Measurements from ENCODE around the gene ARHGAP22.
"Not testable (repeated sequence)": the region's sequence is repeated elsewhere in the genome, so short reads cannot be mapped to it uniquely, and the experiment has no call there.

ARHGAP22 gene, protein sequence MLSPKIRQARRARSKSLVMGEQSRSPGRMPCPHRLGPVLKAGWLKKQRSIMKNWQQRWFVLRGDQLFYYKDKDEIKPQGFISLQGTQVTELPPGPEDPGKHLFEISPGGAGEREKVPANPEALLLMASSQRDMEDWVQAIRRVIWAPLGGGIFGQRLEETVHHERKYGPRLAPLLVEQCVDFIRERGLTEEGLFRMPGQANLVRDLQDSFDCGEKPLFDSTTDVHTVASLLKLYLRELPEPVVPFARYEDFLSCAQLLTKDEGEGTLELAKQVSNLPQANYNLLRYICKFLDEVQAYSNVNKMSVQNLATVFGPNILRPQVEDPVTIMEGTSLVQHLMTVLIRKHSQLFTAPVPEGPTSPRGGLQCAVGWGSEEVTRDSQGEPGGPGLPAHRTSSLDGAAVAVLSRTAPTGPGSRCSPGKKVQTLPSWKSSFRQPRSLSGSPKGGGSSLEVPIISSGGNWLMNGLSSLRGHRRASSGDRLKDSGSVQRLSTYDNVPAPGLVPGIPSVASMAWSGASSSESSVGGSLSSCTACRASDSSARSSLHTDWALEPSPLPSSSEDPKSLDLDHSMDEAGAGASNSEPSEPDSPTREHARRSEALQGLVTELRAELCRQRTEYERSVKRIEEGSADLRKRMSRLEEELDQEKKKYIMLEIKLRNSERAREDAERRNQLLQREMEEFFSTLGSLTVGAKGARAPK

DNA sequence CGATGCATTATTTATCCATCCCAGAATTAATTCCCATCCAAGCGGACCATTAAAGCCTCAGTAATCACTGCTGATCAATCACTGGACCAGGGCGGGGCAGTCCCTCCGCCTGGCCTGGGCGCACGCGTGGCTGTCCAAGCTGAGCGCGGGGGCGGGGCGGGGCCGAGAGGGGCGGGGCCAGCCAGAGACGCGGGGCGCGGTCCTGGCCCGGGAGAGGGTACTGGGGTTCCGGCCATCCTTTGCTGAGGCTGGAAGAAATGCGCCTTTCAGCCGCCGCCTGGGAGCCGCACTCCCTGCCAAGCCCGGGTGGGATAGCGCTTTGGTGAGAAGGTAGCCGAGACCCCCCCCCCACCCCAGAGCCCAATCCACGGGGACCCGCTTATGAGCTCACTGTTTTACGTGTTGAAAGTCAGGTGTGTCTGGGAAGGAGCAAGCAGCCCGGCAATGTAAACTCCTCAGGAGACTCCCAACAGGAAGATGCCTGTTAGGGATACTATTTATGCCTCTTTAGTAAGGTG lies at the start of gene ARHGAP22:
TSS of gene ARHGAP22 (minus strand) at position 83 of the 518 bp plus-strand sequence. CDS start 277 bp downstream, outside the sequence.
- no peak for DNase-seq

DNA sequence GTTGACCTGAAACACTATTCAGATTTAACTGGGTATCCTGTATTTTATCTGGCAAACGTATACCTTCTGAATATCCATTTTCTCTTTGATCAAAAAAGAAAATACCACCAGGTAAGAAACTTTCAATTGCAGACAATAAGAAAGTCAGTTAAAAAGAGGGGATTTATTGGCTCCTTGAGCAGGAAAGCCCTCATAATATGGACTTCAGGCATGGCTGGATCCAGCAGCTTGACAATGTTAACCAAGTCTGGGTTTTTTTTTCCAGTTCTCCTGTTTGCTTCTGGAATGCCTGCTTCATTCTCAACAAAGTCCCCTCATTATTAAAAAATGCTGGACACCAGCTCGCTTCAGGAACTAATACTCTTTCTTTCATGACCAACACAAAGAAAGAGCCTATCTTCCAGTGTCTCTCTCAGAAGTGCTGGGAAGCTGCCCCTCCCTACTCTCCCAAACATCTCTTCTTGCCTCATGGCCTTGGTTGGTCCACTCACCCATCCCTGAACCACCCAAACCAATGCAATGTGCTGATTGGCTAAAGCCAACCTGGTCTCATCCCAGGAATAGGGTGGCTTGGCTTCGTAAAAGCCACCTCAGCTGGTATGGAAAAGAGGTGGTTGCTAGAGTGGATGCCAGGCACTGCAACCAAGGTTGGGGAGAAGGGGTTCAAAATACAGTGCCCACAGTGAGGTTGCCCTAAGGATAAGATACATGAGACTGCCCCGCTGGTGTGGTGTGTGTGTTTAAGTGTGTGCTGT lies 49.2 kb upstream of the ARHGAP22 start:
- DNase-seq, result no peak

DNA sequence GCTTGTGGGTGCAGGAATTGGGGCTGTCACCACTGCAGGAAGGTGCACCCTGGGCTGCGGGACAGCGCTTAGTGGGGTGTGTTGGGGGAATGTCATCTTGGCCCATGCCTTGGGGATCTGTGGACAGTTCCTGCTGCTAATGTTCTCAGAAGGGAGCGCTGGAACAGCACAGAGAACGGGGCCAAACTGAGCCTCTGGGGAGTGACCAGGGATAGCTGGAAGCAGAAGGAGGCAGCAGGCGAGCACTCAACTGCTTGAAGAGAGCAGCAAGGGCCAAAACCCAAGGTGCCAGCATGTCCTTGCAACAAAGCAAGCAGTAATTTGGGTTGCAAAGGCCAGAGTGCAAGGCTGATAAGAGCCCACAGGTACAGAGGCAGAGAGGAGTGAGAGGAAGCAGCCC lies 48.5 kb upstream of the ARHGAP22 start:
- no peak for DNase-seq

DNA sequence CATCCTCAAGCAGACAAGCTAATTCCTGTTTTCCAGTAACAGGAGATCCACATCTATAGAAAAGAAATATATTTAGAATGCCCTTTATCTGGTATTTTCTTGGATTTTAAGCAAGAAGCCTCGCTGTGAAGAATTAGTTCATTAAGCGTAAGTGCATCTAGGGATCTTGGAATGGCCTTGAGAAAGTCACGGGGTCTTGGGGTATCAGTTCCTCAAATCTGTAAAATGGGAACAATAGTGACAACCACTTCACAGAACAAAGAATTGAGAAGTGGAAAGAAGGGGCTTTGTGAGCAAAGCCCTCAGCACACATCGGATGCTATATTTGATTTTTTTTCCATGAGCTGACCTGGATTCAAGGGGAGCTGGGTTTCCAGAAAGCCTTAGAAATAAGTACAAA lies 47.5 kb upstream of the ARHGAP22 start:
- DNase-seq, result no peak

DNA sequence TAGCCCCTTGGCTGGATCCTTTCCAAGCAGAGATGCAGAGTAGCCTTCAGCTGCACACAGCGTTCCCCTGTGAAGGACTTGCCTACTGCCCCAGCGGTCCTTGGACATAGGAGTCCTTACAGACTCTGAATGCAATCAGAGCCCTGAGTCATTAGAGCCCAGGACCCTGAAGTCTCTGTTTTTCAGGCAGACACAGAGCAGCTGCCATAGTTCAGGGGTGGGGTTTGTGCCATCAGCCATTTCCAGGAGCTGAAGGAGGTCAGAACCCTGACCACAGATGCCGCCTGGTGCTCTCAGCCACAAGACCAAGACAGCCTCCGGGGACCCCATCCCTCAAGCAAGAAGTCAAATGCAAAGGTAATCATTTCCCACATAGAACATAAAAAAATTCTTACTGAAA lies 47.0 kb upstream of the ARHGAP22 start:
- no peak for DNase-seq

DNA sequence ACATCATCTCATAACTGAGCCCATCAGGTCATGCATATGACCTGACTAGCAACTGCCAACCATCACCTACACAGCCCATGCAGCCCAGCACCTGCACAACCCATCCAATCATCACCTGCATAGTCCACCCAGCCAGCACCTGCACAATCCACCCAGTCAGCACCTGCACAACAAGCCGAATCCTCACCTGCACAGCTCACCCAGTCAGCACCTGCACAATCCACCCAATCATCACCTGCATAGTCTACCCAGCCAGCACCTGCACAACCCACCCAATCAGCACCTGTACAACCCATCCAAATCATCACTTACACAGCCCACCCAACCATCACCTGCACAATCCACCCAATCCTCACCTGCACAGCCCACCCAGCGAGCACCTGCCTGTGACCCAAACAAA lies 46.4 kb upstream of the ARHGAP22 start:
- no peak for DNase-seq

DNA sequence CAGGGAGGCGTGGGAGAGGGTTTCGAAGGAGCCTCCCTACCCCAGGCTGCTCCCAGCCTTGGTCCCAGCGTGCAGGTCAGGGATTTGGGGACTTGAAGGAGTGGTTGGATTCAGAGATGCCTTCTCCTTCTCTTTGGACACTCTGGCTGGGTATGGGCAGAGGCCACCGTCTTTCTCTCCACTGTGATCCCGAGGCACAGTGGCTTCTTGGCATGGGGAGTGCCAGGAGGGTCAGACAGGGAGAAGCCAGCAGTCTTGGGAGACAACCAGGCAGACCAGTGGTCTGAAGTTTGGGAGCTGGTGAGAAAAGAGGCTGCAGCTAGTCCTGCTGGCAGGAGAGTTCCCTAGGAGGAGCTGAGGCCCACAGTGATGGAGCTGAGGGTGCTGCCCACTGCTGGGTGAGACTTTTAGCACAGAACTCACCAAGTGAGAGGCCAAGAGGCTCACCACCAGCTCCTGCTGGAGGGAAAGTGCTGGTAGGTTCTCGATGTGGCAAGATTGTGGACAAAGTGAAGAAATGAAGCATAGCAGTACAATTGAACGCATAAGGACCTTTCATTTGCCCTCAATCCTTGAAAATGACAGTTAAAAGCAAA lies 44.6 kb upstream of the ARHGAP22 start:
- no peak for DNase-seq

DNA sequence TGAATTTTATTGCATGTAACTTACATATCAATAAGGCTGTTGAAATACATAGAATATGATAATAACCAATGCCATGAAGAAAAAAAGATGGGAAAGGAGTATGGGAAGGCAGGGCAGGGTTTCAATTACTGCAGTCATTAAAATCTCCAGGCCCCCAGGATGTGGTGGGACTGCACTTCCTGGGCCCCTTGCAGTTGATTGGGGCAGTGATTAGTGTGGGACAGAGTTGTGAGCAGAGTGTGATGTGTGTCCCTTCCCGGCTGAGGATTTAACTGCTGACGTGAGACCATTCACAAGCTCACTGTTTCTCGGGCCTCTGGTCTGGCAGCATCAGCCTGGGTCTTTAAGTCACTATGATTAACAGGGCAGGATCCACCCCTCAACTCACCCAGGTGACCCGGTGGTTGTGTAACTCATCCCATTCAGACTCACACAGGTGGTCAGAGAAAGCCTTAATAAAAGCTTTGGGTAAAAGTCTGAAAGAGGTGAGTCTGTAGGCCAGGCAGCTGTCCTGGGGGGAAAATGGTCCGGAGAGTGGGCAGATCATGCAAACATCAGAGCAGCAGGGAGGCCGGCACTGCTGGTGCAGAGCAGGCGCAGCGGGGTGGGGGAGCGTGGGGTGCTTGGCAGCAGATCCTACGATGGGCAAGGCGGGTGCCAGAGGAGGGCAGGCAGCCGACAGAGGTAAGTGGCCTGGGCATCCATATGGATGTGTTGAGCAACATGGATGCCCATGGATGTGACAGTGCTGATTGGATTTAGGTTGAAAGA lies 43.5 kb upstream of the ARHGAP22 start:
- no peak for DNase-seq

DNA sequence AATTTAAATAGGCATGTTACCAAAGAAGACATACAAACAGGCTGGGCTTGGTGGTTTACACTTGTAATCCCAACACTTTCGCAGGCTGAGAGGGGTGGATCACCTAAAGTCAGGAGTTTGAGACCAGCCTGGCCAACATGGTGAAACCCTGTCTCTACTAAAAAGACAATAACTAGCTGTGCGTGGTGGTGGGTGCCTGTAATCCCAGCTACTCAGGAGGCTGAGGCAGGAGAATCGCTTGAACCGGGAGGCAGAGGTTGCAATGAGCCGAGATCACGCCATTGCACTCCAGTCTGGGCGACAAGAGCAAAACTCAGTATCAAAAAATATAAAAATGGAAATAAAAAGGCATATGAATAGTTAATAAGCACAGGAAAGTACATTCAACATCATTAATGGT lies 42.2 kb upstream of the ARHGAP22 start:
- not testable (repeated sequence) for DNase-seq

DNA sequence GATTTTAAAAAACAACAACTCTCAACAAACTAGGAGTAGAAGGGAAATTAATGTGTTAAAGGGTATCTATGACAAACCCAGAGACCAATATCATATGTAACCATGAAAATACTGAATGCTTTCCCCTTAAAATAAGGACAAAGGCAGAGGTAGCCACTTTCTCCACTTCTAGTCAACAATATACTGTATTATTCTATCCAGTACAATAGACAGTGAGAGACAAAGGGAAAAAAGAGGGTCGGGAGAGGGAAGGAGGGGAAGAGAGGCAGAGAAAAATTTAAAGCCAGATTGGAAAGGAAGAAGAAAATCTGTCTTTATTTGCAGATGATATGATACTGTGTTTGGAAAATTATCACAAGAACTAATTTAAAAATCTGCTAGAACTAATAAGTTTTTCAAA lies 40.7 kb upstream of the ARHGAP22 start:
- no peak for DNase-seq

DNA sequence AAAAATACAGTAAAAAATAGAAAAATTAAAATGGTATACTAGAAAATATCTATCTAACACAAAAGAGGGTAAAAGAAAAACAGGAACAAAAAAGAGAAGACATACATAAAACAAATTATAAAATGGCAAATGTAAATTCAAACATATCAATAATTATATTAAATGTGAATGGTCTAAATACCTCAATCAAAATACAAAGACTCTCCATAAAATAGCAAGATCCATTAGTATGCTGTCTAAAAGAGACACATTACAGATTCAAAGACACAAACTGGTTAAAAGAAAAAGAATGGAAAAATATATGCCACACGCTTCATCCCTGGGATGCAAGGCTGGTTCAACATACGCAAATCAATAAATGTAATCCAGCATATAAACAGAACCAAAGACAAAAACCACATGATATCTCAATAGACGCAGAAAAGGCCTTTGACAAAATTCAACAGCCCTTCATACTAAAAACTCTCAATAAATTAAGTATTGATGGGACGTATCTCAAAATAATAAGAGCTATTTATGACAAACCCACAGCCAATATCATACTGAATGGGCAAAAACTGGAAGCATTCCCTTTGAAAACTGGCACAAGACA lies 36.3 kb upstream of the ARHGAP22 start:
- not testable (repeated sequence) for DNase-seq

DNA sequence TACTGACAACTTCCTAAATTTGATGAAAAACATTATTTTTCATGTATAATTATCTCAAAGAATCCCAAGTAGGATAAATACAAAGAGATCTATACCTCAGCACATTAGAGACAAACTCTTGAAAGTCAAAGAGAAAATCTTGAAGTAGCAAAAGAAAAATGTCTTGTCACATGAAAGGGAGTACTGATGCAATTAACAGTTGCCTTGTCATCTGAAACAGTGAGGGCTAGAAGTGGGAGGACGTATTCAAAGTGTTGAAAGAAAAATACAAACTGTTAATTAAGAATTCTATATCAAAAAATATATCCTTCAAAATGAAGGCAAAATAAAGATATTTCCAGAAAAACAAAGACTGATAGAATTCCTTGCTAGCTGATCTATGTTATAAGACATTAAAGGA lies 35.5 kb upstream of the ARHGAP22 start:
- no peak for DNase-seq

DNA sequence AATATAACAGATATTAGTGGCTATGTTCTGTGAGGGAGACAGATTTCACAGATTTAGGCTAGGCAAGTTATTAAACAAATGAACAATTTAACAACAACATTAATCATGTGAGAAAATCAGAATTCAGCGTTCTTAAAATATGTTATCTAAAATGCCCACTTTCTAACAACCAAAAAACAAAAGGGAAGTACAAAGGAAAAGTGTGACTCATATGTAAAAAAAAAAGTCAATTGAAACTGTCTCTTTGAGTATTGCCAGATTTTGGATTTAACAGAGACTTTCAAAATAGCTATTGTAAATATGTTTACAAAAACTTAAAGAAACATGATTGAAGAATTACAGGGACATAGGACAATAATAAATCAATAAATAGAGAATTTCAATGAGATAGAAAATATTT lies 34.8 kb upstream of the ARHGAP22 start:
- no peak for DNase-seq

DNA sequence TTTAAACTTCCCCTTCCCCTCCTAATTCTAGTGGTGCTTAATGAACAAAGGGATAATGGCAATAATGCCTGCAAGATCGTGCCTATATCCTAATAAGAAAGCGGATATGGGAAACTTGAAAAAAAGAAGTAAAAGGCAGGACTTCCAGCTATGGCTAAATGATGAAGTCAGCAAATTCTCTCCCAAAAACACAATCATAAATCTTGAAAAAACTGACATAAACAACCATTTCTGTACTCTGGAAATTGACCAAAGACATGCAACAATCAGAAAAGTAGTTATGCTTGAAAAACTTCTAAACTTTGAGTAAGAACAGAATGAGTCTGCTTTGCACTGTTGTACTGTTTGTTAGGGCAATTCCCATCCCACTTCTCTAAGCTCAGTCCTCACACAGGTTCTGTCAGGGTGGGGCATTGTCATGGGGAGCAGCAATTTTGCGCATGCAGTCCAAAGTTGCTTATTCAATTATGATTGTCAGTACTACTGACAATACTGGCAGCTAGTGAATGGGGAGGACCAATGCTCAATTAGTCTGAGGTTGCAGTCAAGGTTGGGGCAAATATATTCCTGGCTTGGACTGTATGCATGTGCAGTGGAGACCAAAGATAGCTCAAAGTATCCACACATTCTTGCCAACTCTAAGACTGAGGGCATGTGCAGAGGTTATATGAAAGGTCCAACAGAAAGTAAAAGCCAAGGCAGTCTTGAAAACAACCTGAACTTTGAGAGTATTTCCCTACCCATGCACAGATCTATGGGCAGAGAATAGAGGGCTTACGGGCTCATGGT lies 34.1 kb upstream of the ARHGAP22 start:
- no peak for DNase-seq

DNA sequence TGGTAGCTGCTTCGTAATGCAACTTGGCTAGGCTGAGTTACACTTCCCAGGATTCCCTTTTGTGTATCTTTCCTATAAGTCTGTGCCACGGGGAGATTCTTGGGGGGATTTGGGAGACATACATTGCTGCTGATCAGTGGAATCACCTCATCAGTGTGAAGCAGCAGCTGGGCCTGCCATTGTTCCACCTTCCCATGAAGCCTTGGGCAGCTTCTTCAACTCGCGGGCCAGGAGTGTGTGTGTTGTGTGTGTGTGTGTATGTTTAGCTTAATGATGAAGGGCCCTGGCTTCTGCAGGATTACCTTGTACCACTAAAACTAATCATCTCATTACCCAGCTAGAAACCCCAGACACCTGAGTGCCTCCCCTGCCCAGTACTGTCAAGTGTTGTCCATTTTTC lies 33.3 kb upstream of the ARHGAP22 start:
- no peak for DNase-seq

DNA sequence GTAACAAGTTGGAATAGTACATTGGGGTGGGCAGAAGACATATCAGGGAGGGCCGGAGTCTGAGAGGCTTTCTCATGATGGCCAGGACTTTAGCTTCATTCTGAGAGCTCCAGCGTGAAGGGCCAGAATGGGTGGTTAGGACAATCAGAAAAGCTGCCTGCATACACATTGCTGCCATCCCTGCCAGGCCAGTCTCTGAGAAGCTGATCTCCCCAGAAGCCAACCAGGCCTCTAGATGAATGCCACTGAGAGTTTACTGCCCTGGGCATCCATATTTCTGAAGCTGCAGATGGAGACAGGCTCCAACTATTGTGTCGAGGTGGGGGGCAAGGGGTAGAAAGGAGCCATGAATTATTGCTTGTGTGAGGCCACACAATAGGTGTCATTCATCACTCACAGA lies 32.0 kb upstream of the ARHGAP22 start:
- DNase-seq, result no peak

DNA sequence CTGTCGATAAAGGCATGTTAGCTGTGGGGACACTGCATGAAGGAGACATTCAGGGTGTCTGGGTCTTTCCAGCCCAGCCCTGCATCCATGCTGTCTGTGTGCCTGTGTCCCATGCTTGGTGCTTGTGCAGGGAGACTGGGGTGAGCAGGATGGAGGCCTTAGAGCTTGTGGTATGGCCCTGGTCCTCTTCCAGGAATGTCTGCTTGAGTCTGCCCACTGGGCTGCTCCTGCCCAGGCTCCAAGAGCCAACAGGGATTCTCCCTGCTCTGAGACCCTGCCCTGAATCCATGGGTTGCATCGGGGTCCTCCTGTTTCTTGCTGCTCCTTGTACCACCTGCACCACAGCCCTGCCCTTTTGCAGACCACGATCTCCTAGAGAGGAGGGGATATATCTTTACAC lies 31.4 kb upstream of the ARHGAP22 start:
- no peak for DNase-seq

DNA sequence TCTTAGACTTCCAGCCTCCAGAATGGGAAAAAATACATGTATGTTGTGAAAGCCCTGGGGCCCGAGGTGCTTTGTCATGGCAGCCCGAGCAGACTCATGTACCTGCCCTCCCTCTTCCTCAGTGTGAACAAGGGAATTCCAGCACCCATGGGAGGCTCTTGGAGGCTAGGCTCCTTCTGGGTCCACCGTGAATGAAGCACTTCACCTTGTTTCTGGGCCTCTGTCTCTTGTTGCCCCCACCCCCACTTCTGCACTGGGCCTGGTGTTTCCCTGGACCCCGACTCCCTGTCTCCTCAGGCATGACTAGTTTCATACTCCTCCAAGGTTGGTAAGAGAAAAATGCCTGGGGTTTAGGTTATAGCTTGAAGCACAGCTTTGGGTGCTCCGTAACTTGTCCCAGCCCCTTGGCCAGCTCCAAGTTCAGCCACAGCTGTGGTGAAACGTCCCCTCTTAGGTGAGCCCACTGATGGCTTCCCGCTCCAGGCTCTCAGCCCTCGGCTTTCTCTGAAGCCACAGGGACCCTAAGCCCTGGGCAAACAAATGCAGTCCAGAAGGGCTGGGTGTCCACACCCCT lies 30.2 kb upstream of the ARHGAP22 start:
- DNase-seq, result no peak

DNA sequence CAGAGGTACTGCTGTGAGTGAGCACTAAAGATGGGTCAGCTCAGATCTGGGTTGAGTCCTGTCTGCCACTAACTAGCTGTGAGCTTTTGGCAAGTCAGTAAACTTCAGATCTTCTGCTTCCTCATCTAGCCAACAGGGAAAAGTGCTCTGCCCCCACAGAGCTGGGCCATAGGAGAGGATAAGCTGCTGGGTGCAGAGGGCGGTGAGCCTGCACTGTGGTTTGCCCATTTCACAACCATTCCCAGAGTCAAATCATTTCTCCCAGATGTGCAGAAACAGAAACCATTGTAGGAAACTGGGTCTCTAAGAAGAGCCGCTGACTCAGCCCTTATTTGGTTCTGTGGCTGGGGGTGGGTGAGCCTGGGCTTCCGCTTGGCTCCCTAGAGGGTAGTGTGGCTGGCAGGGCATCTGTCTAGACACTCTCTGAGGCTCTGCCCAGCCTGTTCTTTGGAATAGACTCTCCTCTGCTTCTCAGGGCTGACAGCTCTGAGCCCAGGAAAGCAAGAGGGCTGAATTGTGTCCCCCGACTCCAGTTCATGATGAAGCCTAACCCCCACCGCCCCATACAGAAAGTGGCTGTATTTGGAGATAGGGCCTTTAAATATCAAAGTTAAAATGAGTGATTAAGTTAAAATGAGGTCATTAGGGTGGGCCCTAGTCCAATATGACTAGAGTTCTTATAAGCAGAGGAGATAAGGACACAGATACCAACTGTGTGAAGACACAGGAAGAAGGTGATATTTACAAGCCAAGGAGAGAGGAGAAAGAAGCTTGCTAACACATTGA lies 29.5 kb upstream of the ARHGAP22 start:
- no peak for DNase-seq

Measured in activated CD4-positive, alpha-beta T cell treated with anti-CD3 and anti-CD28 coated beads, Interleukin-2, amount 50 U/mL, for 1 hour (primary cell).